Activated T-cell treated with anti-CD3 and anti-CD28 coated beads, Interleukin-2, amount 50 U/mL, for 4 hours (primary cell): Measurements from ENCODE around the gene RND1. TPM values are rescaled to one million over a fixed set of nuclear protein-coding genes. Genes with fewer than 3 reads are reported as not detected.
"Not testable (repeated sequence)": the region's sequence is repeated elsewhere in the genome, so short reads cannot be mapped to it uniquely, and the experiment has no call there.

ENCODE experiments used
- ATAC-seq, 2 donors: fragments of 200-7000 bp; cut with Tn5 transposase; one replicate each; pipeline ENCODE4 v1.10.0; 2021
- DNase-seq: peaks from one replicate; pipeline ENCODE4 v3.0.0-alpha.2; 2020
- H3K27me3 Mint-ChIP-seq: one replicate; pipeline ENCODE4 v1.8.0; 2021; ENCODE audit warnings: low read depth, mixed read lengths
- H3K36me3 Mint-ChIP-seq: one replicate; pipeline ENCODE4 v1.8.0; 2022; ENCODE audit warnings: mixed read lengths; ENCODE audit not compliant: insufficient read depth
- H3K4me1 Mint-ChIP-seq: one replicate; pipeline ENCODE4 v1.8.0; 2021; ENCODE audit warnings: low read depth, mixed read lengths
- H3K4me3 Mint-ChIP-seq: one replicate; pipeline ENCODE4 v1.8.0; 2021; ENCODE audit warnings: mild to moderate bottlenecking, moderate library complexity, mixed read lengths
- H3K9me3 Mint-ChIP-seq: one replicate; pipeline ENCODE4 v1.8.0; 2021; ENCODE audit warnings: mixed read lengths
- total RNA-seq, 3 donors: library from RNA; stranded (reverse); gene quantifications; one replicate each; pipeline ENCODE4 v1.2.1, GENCODE V29; 2021

RND1 gene
- total RNA-seq, 3 donors from 2014 or later: 1.3 to 2.2 (median 2.0) TPM

DNA sequence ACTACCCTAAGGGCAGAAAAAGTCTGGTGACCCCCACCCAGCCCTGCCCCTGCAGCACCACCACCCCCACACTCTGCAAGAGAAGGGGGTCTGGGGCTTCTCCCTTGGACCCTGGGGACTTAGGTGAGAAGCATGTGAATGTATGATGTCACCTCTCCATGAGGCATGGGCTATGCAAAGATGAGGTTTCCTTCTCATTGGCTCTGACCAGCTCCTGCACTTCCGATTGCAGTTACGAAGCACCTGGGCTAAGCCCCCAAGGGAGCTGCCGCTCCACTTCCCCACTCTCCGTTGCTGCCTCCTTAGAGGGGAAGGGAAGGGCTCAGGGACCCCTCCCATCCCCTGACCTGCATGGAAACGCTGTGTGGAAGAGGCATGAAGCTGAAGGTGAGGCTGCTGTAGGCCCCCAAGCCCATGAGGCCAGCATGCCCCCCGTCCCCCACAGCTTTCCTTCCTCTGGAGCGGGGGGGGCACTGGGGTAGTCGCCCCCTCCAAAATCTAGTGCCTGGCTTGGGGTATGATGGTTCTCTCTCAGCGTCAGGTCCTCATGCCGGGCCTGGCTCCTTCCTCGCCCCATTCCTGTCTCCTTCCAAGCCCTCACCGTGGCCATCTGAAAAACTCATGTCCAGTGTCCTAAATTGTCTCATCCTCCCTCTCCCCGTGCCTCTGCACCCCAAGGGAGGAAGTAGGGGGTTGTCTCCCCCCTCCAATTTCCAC, 8.2 kb downstream of the RND1 start:
- peaks cover 10% of the 10 kb centered on the region for H3K4me1 Mint-ChIP-seq
- no peak overlapping the region for H3K4me3 Mint-ChIP-seq
- no peak for ATAC-seq
- H3K9me3 Mint-ChIP-seq: no peaks in the 10 kb centered on the region
- no peak for DNase-seq
- peaks cover 5% of the 10 kb centered on the region for H3K27me3 Mint-ChIP-seq
- H3K36me3 Mint-ChIP-seq: no peaks in the 10 kb centered on the region

DNA sequence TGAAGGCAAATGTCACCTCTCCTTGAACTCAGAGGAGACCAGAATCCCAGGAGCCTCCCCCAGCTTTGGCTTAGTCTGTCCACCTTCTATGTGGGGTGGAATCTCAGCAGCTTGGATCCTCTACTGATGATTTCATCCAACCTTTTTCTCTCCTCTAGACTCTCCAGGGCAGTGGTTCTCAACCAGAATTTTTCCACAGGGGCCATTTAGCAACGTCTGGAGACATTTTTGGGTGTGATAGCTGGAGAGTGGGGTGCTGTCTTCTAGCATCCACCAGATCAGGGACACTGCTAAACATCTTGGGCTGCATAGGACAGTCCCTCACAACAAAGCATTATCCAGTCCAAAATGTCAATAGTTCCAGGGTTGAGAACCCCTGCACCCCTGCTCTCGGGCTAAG, 9.3 kb downstream of the RND1 start:
- DNase-seq: no peak
- Mint-ChIP-seq H3K9me3 (no peaks in the 10 kb centered on the region), H3K27me3 (no peaks in the 10 kb centered on the region), H3K4me3 (no peak overlapping the region), H3K4me1 (peaks cover 10% of the 10 kb centered on the region), H3K36me3 (peaks cover under 1% of the 10 kb centered on the region)
- no peak for ATAC-seq

DNA sequence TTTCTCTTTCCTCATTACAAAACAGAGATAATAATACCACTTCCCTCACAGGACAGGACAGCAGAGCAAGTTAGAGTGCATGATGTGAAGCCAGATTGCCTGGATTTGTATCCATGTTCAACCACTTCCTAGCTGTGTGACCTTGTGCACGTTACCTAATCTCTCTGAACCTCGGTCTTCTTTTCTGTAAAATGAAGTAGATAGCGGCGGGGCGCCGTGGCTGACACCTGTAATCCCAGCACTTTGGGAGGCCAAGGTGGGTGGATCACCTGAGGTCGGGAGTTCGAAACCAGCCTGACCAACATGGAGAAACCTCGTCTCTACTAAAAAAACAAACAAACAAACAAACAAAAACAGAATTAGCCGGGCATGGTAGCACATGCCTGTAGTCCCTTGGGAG, 10.7 kb downstream of the RND1 start:
- peaks cover 11% of the 10 kb centered on the region for H3K36me3 Mint-ChIP-seq
- not testable (repeated sequence) for H3K4me3 Mint-ChIP-seq, ATAC-seq, H3K9me3 Mint-ChIP-seq, H3K27me3 Mint-ChIP-seq, DNase-seq
- H3K4me1 Mint-ChIP-seq: peaks cover 24% of the 10 kb centered on the region

DNA sequence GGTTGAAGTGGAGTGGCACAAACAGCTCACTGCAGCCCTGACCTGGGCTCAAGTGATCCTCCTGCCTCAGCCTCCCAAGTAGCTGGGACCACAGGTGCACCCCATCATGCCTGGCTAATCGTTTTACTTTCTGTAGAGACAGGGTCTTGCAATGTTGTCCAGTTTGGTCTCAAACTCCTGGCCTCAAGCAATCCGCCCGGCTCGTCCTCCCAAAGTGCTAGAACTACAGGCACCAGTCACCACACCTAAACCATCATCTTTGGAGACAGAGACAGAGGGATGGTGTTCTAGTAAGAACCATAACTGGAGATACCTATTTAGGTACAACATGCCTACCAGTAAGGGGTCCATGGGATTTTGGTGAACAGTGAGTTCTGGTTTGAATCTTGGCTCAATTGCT, 11.2 kb downstream of the RND1 start:
- Mint-ChIP-seq H3K4me1 (peaks cover 28% of the 10 kb centered on the region), H3K36me3 (peaks cover 15% of the 10 kb centered on the region), H3K27me3 (no peaks in the 10 kb centered on the region), H3K4me3 (no peak overlapping the region), H3K9me3 (no peaks in the 10 kb centered on the region)
- DNase-seq: no peak
- ATAC-seq: no peak

DNA sequence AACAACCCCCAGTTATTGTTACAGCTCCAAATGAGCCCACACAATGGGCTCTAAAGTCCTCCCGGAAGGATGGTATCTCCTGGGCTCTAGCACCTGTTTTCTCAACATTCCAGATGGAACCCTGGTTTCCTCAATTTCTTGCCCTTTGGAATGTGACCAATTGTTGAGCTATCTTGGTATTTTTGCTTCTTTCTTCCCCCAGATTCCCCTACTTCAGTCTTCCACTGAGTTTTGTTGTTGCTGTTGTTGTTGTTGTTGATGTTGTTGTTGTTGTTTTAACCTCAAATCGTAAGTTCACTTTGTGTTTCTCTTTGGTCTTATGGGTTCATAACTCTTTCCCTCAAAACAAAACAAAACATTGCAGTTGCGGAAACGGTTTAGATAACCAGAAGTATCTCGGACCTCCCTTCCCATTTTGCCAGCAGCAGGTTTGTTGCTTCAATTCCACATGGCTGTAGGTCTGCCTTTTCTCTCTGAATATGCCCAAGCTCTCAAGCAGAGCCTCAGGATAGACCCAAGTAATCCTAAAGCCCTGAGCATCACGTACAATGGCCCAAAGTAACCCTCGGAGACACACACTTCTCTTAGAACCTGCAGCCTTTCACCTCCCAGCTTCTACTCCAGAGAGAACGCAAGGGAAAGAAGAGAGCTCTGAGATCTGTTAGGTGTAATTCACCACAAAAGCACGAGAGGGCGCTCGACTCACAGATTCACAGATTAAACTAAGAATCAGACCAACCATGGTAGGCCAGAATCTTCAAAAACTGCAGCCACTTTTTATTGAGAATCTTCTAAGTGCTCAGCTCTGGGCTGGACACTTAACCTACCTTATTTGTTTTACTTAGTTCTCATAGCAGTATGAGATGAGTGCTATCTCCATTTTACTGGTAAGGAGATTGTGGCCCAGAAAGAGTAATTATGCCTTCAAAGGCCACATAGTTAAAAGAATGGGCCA, 12.7 kb downstream of the RND1 start:
- Mint-ChIP-seq H3K36me3 (peaks cover 15% of the 10 kb centered on the region), H3K4me3 (peak overlapping the region; percentile 96), H3K4me1 (peaks cover 31% of the 10 kb centered on the region), H3K9me3 (no peaks in the 10 kb centered on the region), H3K27me3 (no peaks in the 10 kb centered on the region)
- peak; percentile 88 for DNase-seq
- peak; percentile 32 to 38 for ATAC-seq

DNA sequence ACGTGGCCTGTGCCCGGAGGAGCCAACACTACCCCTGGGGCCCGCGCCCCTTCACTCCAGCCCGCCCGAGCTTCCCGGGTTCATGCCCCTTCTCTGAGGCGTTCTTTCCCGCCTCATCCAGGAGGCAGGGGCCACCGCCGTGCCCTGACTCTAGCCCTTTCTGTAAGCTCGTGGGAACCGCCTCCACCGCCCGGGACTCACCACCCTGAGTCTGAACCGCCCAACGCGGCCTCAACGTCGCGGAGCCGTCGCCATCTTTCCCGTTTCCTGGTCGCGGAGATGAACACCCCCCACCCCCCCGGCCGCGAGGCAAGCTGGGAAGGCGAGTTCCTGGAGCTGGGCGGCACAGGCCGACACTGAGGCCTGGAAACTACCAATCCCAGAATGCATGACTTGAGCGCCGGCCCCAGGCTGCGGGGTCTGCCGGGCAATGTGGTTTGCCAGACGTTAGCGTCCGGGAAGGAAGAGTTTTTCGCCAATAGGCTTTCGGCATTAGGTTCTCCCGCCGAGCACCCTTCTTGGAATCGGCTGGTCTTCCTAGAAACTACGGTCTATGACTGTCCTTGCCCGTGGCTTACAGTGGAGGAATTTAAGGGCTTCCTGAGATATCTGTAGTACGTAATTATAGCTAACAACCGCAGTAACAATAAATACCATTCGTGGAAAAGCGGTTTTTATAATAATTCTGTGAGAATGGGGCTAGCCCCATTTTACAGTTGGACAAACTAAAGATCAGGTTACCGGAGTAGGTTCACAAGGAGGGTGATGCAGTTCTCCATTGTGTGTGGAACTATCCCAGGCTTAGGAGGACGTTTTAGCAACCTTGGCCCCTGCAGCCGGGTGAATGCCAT, 13.6 kb downstream of the RND1 start, which contains the start of gene DDX23:
Gene DDX23, minus strand, starts transcription at position 281 of the 851 bp plus-strand sequence. CDS start 6,381 bp downstream, outside the sequence.
- H3K27me3 Mint-ChIP-seq: no peaks in the 10 kb centered on the region
- peaks cover 34% of the 10 kb centered on the region for H3K4me1 Mint-ChIP-seq
- peak; percentile 89 for DNase-seq
- H3K9me3 Mint-ChIP-seq: no peaks in the 10 kb centered on the region
- ATAC-seq: peak; percentile 97
- H3K4me3 Mint-ChIP-seq: peak within 1 kb of the TSS; percentile 96
- peaks cover 15% of the 10 kb centered on the region for H3K36me3 Mint-ChIP-seq

DNA sequence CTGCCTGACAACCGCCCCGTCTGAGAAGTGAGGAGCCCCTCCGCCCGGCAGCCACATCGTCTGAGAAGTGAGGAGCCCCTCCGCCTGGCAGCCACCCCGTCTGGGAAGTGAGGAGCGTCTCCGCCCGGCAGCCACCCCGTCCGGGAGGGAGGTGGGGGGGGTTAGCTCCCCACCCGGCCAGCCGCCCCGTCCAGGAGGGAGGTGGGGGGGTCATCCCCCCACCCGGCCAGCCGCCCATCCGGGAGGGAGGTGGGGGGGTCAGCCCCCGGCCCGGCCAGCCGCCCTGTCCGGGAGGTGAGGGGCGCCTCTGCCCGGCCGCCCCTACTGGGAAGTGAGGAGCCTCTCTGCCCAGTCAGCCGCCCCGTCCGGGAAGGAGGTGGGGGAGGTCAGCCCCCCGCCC, 23.6 kb downstream of the RND1 start:
- not testable (repeated sequence) for ATAC-seq, H3K9me3 Mint-ChIP-seq, H3K4me3 Mint-ChIP-seq, H3K4me1 Mint-ChIP-seq, H3K27me3 Mint-ChIP-seq, DNase-seq
- H3K36me3 Mint-ChIP-seq: peaks cover 33% of the 10 kb centered on the region

DNA sequence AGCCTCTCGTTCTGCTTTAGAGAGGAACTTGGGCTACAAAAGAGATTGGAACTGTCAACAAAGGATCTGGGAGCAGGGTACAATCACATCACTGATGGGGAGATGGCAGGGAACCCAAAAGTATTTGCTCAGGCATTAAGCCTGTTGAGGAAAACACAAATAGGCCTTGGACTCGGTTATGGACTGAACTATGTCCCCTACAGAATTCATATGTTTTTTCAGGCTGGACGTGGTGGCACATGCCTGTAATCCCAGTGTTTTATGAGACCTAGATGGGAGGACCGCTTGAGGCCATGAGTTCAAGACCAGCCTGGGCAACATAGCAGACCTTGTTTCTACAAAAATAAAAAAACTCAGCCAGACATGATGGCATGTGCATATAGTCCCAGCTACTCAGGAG, 27.6 kb downstream of the RND1 start:
- Mint-ChIP-seq H3K4me3 (no peak overlapping the region), H3K9me3 (no peaks in the 10 kb centered on the region), H3K36me3 (peaks cover 44% of the 10 kb centered on the region), H3K4me1 (no peaks in the 10 kb centered on the region), H3K27me3 (no peaks in the 10 kb centered on the region)
- ATAC-seq: no peak
- DNase-seq: no peak

DNA sequence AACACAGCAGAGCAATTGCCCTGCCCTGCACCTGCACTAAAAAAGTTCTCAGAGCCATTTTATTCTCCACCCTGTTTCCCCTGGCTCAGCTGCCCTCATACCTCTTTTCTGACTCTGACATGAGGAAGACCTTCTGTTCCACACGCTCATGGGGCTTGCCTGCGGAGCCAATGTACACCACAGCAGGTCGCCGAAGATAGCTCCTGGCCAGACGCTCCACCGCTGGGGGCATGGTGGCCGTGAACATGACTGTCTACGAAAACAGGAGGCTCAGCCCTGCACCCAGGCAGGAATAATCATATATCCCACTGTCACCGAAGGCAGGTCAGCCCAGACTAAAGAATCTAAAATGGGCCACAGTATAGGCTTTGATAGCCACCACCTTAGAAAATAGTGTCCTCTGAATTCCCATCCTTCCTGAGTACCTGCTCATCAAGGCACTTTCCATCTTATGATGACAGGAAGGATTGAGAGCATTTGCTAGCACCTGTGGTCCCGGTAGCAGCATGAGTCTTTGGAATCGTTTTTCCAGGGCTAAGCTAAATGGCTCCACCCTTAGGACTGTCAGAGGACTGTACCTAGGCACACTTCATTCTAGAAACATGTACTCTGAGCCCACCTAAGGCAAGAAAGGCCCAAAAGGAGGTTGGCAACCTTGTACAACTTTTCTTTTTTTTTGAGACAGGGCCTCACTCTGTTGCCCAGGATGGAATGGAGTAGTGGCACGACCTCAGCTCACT, 33.2 kb downstream of the RND1 start:
- DNase-seq: no peak
- Mint-ChIP-seq H3K36me3 (peaks cover 60% of the 10 kb centered on the region), H3K4me1 (no peaks in the 10 kb centered on the region), H3K27me3 (no peaks in the 10 kb centered on the region), H3K4me3 (no peak overlapping the region), H3K9me3 (no peaks in the 10 kb centered on the region)
- no peak for ATAC-seq

DNA sequence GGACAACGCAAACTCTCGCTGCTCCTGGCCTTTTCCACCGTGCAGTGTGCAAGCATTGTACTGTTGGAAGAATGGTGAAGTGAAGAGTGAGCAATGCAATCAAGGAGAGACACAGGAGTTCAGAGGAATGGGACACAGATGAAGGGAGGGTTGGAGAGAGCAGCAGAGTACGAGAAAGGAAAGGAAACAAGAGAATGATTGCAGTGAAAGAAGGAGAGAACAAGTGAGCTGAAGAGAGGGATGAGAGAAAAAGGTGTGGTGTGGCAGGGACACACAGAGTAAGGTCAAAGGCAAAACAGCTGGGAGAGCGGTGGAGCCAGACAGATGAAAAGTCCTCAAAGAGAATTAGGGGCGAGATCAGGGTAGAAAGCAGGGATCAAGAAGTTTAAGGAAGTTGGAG, 34.4 kb downstream of the RND1 start:
- H3K36me3 Mint-ChIP-seq: peaks cover 50% of the 10 kb centered on the region

DNA sequence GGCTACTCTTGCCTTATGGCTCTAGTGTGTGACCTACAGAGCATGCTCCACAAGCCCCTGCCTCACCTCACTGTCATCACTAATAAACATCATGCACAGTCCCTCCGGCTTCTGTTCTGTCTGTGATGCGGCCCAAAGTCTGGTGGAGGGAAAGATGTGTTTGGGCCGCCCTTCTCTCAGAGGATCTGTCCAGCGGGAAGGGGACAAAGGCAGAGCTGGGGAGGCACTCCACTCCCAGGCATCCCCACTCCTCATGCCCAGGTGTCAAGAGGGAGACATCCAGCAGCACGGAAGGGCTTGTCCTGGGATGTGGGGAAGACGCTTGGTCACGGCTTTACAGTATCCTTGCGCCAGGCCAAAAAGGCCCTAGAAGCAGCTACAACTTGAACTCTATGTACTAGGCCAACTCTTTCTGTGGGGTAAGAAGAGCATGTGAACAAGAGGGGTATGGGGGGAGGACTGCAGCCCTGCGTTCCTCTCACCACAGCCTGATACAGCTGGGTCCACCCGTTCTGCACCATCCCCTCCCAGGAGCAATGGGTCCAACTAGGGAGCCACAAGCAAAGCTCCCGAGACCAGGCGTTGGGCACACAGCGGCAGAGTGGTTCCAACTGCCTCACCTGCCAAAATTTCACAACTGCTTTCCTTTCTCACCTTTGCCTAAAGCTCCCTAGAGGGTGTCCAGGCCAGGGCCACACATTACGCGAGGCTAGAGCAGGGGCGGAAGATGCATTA, 36.7 kb downstream of the RND1 start:
- Mint-ChIP-seq H3K9me3 (no peaks in the 10 kb centered on the region), H3K4me1 (peaks cover 4% of the 10 kb centered on the region), H3K36me3 (peaks cover 39% of the 10 kb centered on the region), H3K27me3 (no peaks in the 10 kb centered on the region), H3K4me3 (no peak overlapping the region)
- no peak for ATAC-seq
- no peak for DNase-seq

More for the DNA sequence above, 34.4 kb downstream of the RND1 start:
- Mint-ChIP-seq H3K9me3 (no peaks in the 10 kb centered on the region), H3K27me3 (no peaks in the 10 kb centered on the region), H3K4me3 (no peak overlapping the region), H3K4me1 (no peaks in the 10 kb centered on the region)
- no peak for DNase-seq
- ATAC-seq: no peak

DNA sequence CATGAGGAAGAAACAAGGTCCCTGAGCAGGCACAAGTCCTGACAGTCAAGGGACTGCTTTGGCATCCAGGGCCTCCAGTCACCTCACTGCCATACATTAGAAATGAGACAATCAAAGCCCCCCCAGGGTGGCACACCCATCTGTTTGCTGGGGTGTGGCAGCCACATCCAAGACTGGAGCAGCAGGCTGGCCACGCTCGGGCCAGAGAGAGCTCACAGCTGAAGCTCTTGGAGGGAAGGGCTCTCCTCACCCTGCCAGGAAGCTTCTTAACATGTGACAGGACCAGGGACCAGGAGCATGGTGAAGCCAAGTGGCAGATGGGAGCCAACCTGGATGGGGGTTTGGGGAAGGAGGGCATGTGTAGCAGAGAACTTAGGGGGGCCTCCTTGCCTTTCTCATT, 37.4 kb downstream of the RND1 start:
- Mint-ChIP-seq H3K9me3 (no peaks in the 10 kb centered on the region), H3K4me3 (no peak overlapping the region), H3K4me1 (peaks cover 4% of the 10 kb centered on the region), H3K36me3 (peaks cover 36% of the 10 kb centered on the region), H3K27me3 (no peaks in the 10 kb centered on the region)
- DNase-seq: no peak
- no peak for ATAC-seq

DNA sequence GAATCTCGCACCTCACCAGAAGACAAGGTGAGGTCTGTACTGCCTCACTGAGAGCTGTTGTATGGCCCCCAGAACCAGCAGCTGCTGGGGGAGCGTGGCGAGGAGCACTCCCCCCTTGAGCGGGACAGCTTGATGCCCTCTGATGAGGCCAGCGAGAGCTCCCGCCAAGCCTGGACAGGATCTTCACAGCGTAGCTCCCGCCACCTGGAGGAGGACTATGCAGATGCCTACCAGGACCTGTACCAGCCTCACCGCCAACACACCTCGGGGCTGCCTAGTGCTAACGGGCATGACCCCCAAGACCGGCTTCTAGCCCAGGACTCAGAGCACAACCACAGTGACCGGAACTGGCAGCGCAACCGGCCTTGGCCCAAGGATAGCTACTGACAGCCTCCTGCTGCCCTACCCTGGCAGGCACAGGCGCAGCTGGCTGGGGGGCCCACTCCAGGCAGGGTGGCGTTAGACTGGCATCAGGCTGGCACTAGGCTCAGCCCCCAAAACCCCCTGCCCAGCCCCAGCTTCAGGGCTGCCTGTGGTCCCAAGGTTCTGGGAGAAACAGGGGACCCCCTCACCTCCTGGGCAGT, 38.1 kb downstream of the RND1 start:
- Mint-ChIP-seq H3K27me3 (no peaks in the 10 kb centered on the region), H3K4me1 (peaks cover 4% of the 10 kb centered on the region), H3K9me3 (no peaks in the 10 kb centered on the region), H3K36me3 (peaks cover 32% of the 10 kb centered on the region), H3K4me3 (no peak overlapping the region)
- no peak for DNase-seq
- ATAC-seq: no peak
